HG03103 (cell line): ENCODE measurements around the gene HEPACAM2.

Experiments
- ATAC-seq: cut with Tn5 transposase; IDR thresholded peaks from one replicate; pipeline ENCODE4 v1.9.1; 2021; ENCODE audit warnings: low read depth; ENCODE audit not compliant: unreplicated experiment

HEPACAM2 gene

GRCh38 chr7:93203496-93203895, 22.8 kb downstream of the HEPACAM2 start:
- no peak for ATAC-seq

GRCh38 chr7:93202594-93203250, 23.5 kb downstream of the HEPACAM2 start:
- ATAC-seq: no peak

- no peak for ATAC-seq
These were observed 27.8 kb downstream of the HEPACAM2 start for GRCh38 chr7:93198472-93198871.

- ATAC-seq: no peak
These were observed 29.9 kb downstream of the HEPACAM2 start for GRCh38 chr7:93196336-93196735.

GRCh38 chr7:93194386-93194785, 31.9 kb downstream of the HEPACAM2 start:
- ATAC-seq: no peak

GRCh38 chr7:93188870-93189634, 37.2 kb downstream of the HEPACAM2 start:
- no peak for ATAC-seq

GRCh38 chr7:93185303-93186027, 40.8 kb downstream of the HEPACAM2 start:
- no peak for ATAC-seq

GRCh38 chr7:93179173-93179572, 47.1 kb downstream of the HEPACAM2 start:
- no peak for ATAC-seq

GRCh38 chr7:93178213-93178612, 48.1 kb downstream of the HEPACAM2 start:
- no peak for ATAC-seq

GRCh38 chr7:93176992-93177580, 49.2 kb downstream of the HEPACAM2 start:
- ATAC-seq: no peak

GRCh38 chr7:93175219-93175618, 51.0 kb downstream of the HEPACAM2 start:
- no peak for ATAC-seq

GRCh38 chr7:93172683-93173082, 53.6 kb downstream of the HEPACAM2 start:
- ATAC-seq: no peak

- no peak for ATAC-seq
These were observed 54.6 kb downstream of the HEPACAM2 start for GRCh38 chr7:93171606-93172226.

GRCh38 chr7:93165447-93165846, 60.8 kb downstream of the HEPACAM2 start:
- peak; percentile 94 for ATAC-seq

GRCh38 chr7:93164766-93165165, 61.5 kb downstream of the HEPACAM2 start:
- no peak for ATAC-seq

GRCh38 chr7:93161181-93161762, 65.0 kb downstream of the HEPACAM2 start:
- no peak for ATAC-seq

GRCh38 chr7:93160410-93160809, 65.9 kb downstream of the HEPACAM2 start:
- no peak for ATAC-seq

- ATAC-seq: no peak
These were observed 66.8 kb downstream of the HEPACAM2 start for GRCh38 chr7:93159490-93159889.

- no peak for ATAC-seq
These were observed 69.4 kb downstream of the HEPACAM2 start for GRCh38 chr7:93156884-93157283.

- no peak for ATAC-seq
These were observed 76.0 kb downstream of the HEPACAM2 start for GRCh38 chr7:93150200-93150835.
